B cell (primary cell): ENCODE measurements around the gene ZNF592. TPM values are rescaled to one million over a fixed set of nuclear protein-coding genes. Genes with fewer than 3 reads are reported as not detected.
A peak's percentile ranks its signal among the peaks of the same experiment; 100 is the strongest.
"Not testable (repeated sequence)": the region's sequence is repeated elsewhere in the genome, so short reads cannot be mapped to it uniquely, and the experiment has no call there.

Experiments used
- ATAC-seq: fragments of 200-7000 bp; cut with Tn5 transposase; one replicate; pipeline ENCODE4 v1.10.0; 2021; ENCODE audit warnings: low read depth, mild to moderate bottlenecking, moderate number of reproducible peaks, moderate library complexity
- CTCF ChIA-PET: fragments of 350-600 bp; sonication (Branson Sonifier 250); formaldehyde crosslinking; loops from one replicate; lab custom pipeline; 2021; ENCODE audit warnings: antibody characterized with exemption, inconsistent platforms; lab: Charles Lee
- POLR2A ChIA-PET: fragments of 350-600 bp; sonication (Branson Sonifier 250); formaldehyde crosslinking; loops from one replicate; lab custom pipeline; 2021; ENCODE audit warnings: antibody characterized with exemption; lab: Charles Lee
- DNase-seq: peaks from one replicate; pipeline ENCODE4 v3.0.0; 2013
- H2AFZ ChIP-seq: 2 replicates; pipeline ENCODE4 v1.6.1; 2012; ENCODE audit warnings: mild to moderate bottlenecking, low read depth, low read length; ENCODE audit not compliant: insufficient read depth, poor library complexity, severe bottlenecking
- H3K27ac ChIP-seq, 2 donors: 1 replicate in 1 of 2; 2 replicates in 1 of 2; pipeline ENCODE4 v1.5.1; 2012 to 2013; ENCODE audit warnings: low read length in 2 of 2, mild to moderate bottlenecking in 2 of 2, moderate library complexity in 1 of 2
- H3K27me3 ChIP-seq, 4 experiments: fragments of 200-600 bp in 1 of 4; sonication (generic) in 1 of 4; replicated peaks in 1 of 4; 1 replicate in 2 of 4; 2 replicates in 2 of 4; pipeline versions ENCODE4 v1.6.1 to v1.7.0; 2013 to 2016; ENCODE audit warnings: low read length in 3 of 4, mild to moderate bottlenecking in 2 of 4, mixed read lengths in 1 of 4, moderate library complexity in 1 of 4; ENCODE audit not compliant: insufficient read depth in 4 of 4, control insufficient read depth in 3 of 4; ENCODE audit errors: control extremely low read depth in 1 of 4
- H3K36me3 ChIP-seq, 2 experiments: replicated peaks in 1 of 2; 1 replicate in 1 of 2; 2 replicates in 1 of 2; pipeline versions ENCODE4 v1.6.1 to v1.7.1; 2013; ENCODE audit warnings: low read length in 1 of 2; ENCODE audit not compliant: insufficient read depth in 2 of 2, control insufficient read depth in 1 of 2; ENCODE audit errors: control extremely low read depth in 1 of 2, extremely low read depth in 1 of 2
- H3K4me1 ChIP-seq, 2 donors: fragments of 200-600 bp in 1 of 2; sonication (generic) in 1 of 2; 1 replicate in 1 of 2; 2 replicates in 1 of 2; pipeline versions ENCODE4 v1.5.1 to v1.6.1; 2013 to 2017; ENCODE audit warnings: low read length in 2 of 2; ENCODE audit not compliant: control insufficient read depth in 2 of 2, insufficient read depth in 2 of 2
- H3K4me2 ChIP-seq: replicated peaks from 2 replicates; pipeline ENCODE3; 2012; ENCODE audit warnings: mild to moderate bottlenecking, low read depth, low read length; ENCODE audit not compliant: poor library complexity, severe bottlenecking
- H3K4me3 ChIP-seq, 5 experiments: fragments of 200-600 bp in 1 of 5; sonication (generic) in 1 of 5; 1 replicate in 3 of 5; 2 replicates in 2 of 5; pipeline versions ENCODE4 v1.5.1 to v1.7.0; 2011 to 2016; ENCODE audit warnings: low read length in 4 of 5, mild to moderate bottlenecking in 4 of 5, low read depth in 2 of 5, control low read depth in 1 of 5, moderate library complexity in 1 of 5; ENCODE audit not compliant: insufficient read depth in 1 of 5; ENCODE audit errors: control extremely low read depth in 1 of 5, extremely low read depth in 1 of 5
- H3K79me2 ChIP-seq: fragments of 200-600 bp; sonication (generic); one replicate; pipeline ENCODE4 v1.6.0; 2016; ENCODE audit warnings: low read length; ENCODE audit not compliant: control insufficient read depth, insufficient read depth
- H3K9ac ChIP-seq: fragments of 200-600 bp; sonication (generic); 2 replicates; pipeline ENCODE4 v1.6.1; 2017; ENCODE audit warnings: mild to moderate bottlenecking, low read length, moderate library complexity
- H3K9me3 ChIP-seq, 3 donors: one replicate each; pipeline versions ENCODE4 v1.6.1 to v1.7.1; 2013; ENCODE audit warnings: low read length in 2 of 3; ENCODE audit not compliant: control insufficient read depth in 2 of 3, insufficient read depth in 1 of 3; ENCODE audit errors: control extremely low read depth in 1 of 3
- H4K20me1 ChIP-seq: 2 replicates; pipeline ENCODE4 v1.6.0; 2012; ENCODE audit warnings: mild to moderate bottlenecking, low read length; ENCODE audit not compliant: insufficient read depth, control insufficient read depth, poor library complexity, severe bottlenecking
- H3K27ac Mint-ChIP-seq: one replicate; pipeline ENCODE4 v1.8.0; 2021; ENCODE audit warnings: mixed read lengths
- H3K27me3 Mint-ChIP-seq: one replicate; pipeline ENCODE4 v1.8.0; 2021; ENCODE audit warnings: mixed read lengths
- H3K4me1 Mint-ChIP-seq: one replicate; pipeline ENCODE4 v1.8.0; 2021; ENCODE audit warnings: mixed read lengths
- H3K4me3 Mint-ChIP-seq: one replicate; pipeline ENCODE4 v1.8.0; 2021; ENCODE audit warnings: mixed read lengths
- H3K9me3 Mint-ChIP-seq: one replicate; pipeline ENCODE4 v1.8.0; 2022; ENCODE audit warnings: mixed read lengths; ENCODE audit not compliant: insufficient read depth
- CTCF ChIP-seq: fragments of 200-600 bp; IDR thresholded peaks from one replicate; pipeline ENCODE4 v1.8.0; 2022; ENCODE audit warnings: antibody characterized with exemption, mild to moderate bottlenecking
- EZH2 ChIP-seq: IDR thresholded peaks from 2 replicates; pipeline ENCODE4 v1.6.1; 2012; ENCODE audit warnings: borderline replicate concordance, low read depth, mild to moderate bottlenecking, moderate library complexity, low read length; ENCODE audit not compliant: insufficient read depth, poor library complexity, severe bottlenecking
- WGBS: methylation state at CpG from one replicate; pipeline ENCODE4 v1.1.5; 2013; ENCODE audit warnings: missing lambda C conversion rate; ENCODE audit not compliant: insufficient coverage; 5-methylcytosine and 5-hydroxymethylcytosine counted together
- intact Hi-C: fragments of 100-400 bp; cut with micrococcal nuclease; formaldehyde crosslinking; loops from one replicate; pipeline ENCODE4 v1.10.0; 2022
- polyA plus RNA-seq: library from polyadenylated mRNA; depleted of rRNA; stranded (reverse); fragments of >200 nt; gene quantifications from 2 replicates; pipeline ENCODE4 v1.2.3, GENCODE V29; 2012
- total RNA-seq, 2 donors: library from RNA; stranded (reverse); fragments of 120-200 nt in 1 of 2; gene quantifications; 1 replicate in 1 of 2; 2 replicates in 1 of 2; pipeline versions ENCODE4 v1.2.3 to v1.2.4, GENCODE V29; 2013 to 2022

The ZNF592 gene
- total and polyA plus RNA-seq, 2 donors (not counting 1 experiment from before 2014, with no cell fraction given) = 35.8 to 64.4 TPM

DNA sequence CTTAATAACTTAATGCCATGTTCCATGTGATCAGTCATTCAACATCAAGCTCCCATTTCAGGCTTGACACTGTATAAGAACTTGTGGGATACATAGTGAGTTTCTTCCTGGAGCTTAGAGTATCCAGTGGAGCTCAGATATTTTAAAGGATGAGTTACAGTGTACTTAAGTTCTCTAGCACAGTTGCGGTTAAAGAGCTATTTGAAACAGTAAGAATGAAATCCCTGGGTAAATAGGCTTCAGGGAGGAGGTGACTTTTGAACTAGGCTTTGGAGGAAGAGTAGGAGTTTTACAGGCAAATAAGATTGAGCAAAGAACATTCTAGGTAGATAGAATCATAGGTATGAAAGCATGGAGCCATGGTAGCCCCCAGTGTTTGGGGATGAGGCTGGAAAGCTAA lies 3.8 kb downstream of the ZNF592 start:
- H3K9me3 ChIP-seq = no peaks in the 10 kb centered on the region
- peak overlapping the region in 1 of 2 donors; percentile 4 for H3K27ac ChIP-seq
- 92% methylated on average over 1 of the region's 1 CpG for WGBS
- ChIA-PET CTCF (interaction anchor here (1.5 kb wide), 1 partner anchor 164 kb away, joined by 4 read pairs; no protein-coding TSS in a partner anchor), POLR2A (interaction anchor here (1.0 to 1.2 kb wide), 2 partner anchors 17 to 36 kb away, joined by 5 read pairs; partner anchors contain the start of gene SEC11A)
- Mint-ChIP-seq H3K27ac (peak overlapping the region; percentile 29), H3K4me3 (peak overlapping the region; percentile 18), H3K9me3 (no peaks in the 10 kb centered on the region), H3K27me3 (no peaks in the 10 kb centered on the region), H3K4me1 (peaks cover 71% of the 10 kb centered on the region)
- H3K4me3 ChIP-seq = no peak overlapping the region
- DNase-seq (no peak), ATAC-seq (no peak)
- TF ChIP-seq CTCF (no peak), EZH2 (no peak)
- peak overlapping the region; percentile 1 for H3K4me2 ChIP-seq
- peaks cover 91% of the 10 kb centered on the region for H3K79me2 ChIP-seq
- no peak overlapping the region for H2AFZ ChIP-seq
- H4K20me1 ChIP-seq = peaks cover 82% of the 10 kb centered on the region
- intact Hi-C loops = no loop called here
- H3K36me3 ChIP-seq = peaks cover 0 to 5% of the 10 kb centered on the region in 2 experiments
- H3K27me3 ChIP-seq = no peaks in the 10 kb centered on the region
- peaks cover 54 to 65% of the 10 kb centered on the region in 2 donors for H3K4me1 ChIP-seq
- no peak overlapping the region for H3K9ac ChIP-seq

DNA sequence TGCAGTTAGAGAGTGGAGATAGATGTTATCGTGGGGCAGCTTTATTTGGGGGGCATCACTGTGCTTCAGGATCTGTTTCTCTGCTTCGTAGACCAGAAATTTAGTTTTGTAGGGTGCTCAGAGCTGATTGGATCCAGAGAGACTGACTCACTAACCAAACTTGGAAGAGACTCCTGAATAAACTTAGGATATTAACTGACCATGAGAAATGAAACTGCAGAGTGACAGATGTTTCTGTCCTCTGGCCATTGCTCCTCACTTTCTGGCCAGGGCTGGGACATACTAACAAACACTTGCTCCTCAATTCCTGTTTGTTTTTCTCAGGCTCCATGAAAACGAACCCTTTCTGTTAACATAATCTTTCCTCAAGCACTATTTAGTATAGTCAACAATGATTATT lies 4.3 kb downstream of the ZNF592 start:
- H3K9me3 Mint-ChIP-seq = no peaks in the 10 kb centered on the region
- Histone ChIP-seq H3K27me3 (no peaks in the 10 kb centered on the region), H3K4me1 (peaks cover 53 to 61% of the 10 kb centered on the region in 2 donors), H3K4me3 (no peak overlapping the region), H3K36me3 (peaks cover 0 to 5% of the 10 kb centered on the region in 2 experiments), H2AFZ (no peak overlapping the region), H3K27ac (peak overlapping the region in 1 of 2 donors; percentile 4), H3K79me2 (peaks cover 92% of the 10 kb centered on the region), H3K4me2 (peak overlapping the region; percentile 1), H3K9ac (no peak overlapping the region), H3K9me3 (no peaks in the 10 kb centered on the region), H4K20me1 (peaks cover 88% of the 10 kb centered on the region)
- TF ChIP-seq CTCF (no peak), EZH2 (no peak)
- no peaks in the 10 kb centered on the region for H3K27me3 Mint-ChIP-seq
- peak overlapping the region; percentile 29 for H3K27ac Mint-ChIP-seq
- ATAC-seq (no peak), DNase-seq (no peak)
- H3K4me1 Mint-ChIP-seq = peaks cover 66% of the 10 kb centered on the region
- 100% methylated on average over 2 of the region's 3 CpGs for WGBS
- H3K4me3 Mint-ChIP-seq = no peak overlapping the region
- intact Hi-C loops = no loop called here
- POLR2A ChIA-PET = interaction anchor here (1.0 to 1.2 kb wide), 2 partner anchors 17 to 36 kb away, joined by 5 read pairs; partner anchors contain the start of gene SEC11A
- CTCF ChIA-PET = interaction anchor here (1.5 kb wide), 1 partner anchor 165 kb away, joined by 4 read pairs; no protein-coding TSS in a partner anchor

DNA sequence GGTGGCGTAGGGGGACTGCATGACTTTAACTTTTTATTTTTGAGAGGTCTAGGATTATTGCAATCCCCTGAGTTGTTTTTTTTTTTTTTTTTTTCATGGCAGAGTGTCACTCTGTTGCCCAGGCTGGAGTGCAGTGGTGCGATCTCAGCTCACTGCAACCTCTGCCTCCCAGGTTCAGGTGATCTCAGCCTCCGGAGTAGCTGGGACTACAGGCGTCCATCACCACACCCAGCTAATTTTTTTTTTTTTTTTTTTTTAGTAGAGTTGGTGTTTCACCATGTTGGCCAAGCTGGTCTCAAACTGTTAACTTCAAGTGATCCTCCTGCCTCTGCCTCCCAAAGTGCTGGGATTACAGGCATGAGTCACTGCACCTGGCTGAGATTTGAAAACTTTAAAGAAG lies 6.5 kb downstream of the ZNF592 start:
- CTCF ChIA-PET, intact Hi-C loops, H3K27me3 Mint-ChIP-seq, H3K4me3 Mint-ChIP-seq, H3K27ac ChIP-seq, H3K9me3 Mint-ChIP-seq, ATAC-seq, H2AFZ ChIP-seq, DNase-seq, H3K36me3 ChIP-seq, H3K27ac Mint-ChIP-seq, H3K27me3 ChIP-seq, H3K9me3 ChIP-seq, H3K9ac ChIP-seq, H3K4me3 ChIP-seq, H3K4me2 ChIP-seq: not testable (repeated sequence)
- WGBS = no CpG with 5 or more reads among the region's 4 CpGs
- POLR2A ChIA-PET = interaction anchor here (0.5 kb wide), 1 partner anchor 61 kb away, joined by 3 read pairs; no protein-coding TSS in a partner anchor
- peaks cover 58% of the 10 kb centered on the region for H3K4me1 Mint-ChIP-seq
- peaks cover 100% of the 10 kb centered on the region for H3K79me2 ChIP-seq
- peaks cover 63 to 71% of the 10 kb centered on the region in 2 donors for H3K4me1 ChIP-seq
- H4K20me1 ChIP-seq = peaks cover 99% of the 10 kb centered on the region
